SU-DHL-6 (cell line): ENCODE measurements around the gene HNRNPM.

Experiments used
- H2AFZ ChIP-seq: fragments of 200-600 bp; sonication (generic); 2 replicates; pipeline ENCODE4 v1.6.1; 2014; ENCODE audit warnings: low read depth, mild to moderate bottlenecking, moderate library complexity, mixed read lengths, antibody characterized with exemption, low read length; ENCODE audit not compliant: severe bottlenecking
- H3F3A ChIP-seq: fragments of 200-600 bp; shearing (Covaris generic); 2 replicates; pipeline ENCODE4 v1.6.0; 2016; ENCODE audit warnings: antibody characterized with exemption, mild to moderate bottlenecking; ENCODE audit not compliant: insufficient read depth
- H3K27ac ChIP-seq: fragments of 200-600 bp; sonication (generic); 2 replicates; pipeline ENCODE4 v1.5.1; 2016; ENCODE audit warnings: low read depth, mild to moderate bottlenecking, low read length, moderate library complexity, mixed read lengths
- H3K27me3 ChIP-seq: fragments of 200-600 bp; sonication (generic), shearing (Covaris generic); 2 replicates; pipeline ENCODE4 v1.6.0; 2014; ENCODE audit warnings: mild to moderate bottlenecking, low read length
- H3K36me3 ChIP-seq: fragments of 200-600 bp; sonication (generic); 2 replicates; pipeline ENCODE4 v1.6.1; 2014; ENCODE audit warnings: mild to moderate bottlenecking, low read length, mixed read lengths
- H3K4me2 ChIP-seq: fragments of 300-600, 200-600 bp; shearing (Covaris generic), sonication (generic); 2 replicates; pipeline ENCODE4 v1.6.0; 2014; ENCODE audit warnings: low read length, low read depth, mild to moderate bottlenecking; ENCODE audit not compliant: poor library complexity, severe bottlenecking
- H3K4me3 ChIP-seq: fragments of 200-600 bp; sonication (generic); 2 replicates; pipeline ENCODE4 v1.5.1; 2014; ENCODE audit warnings: antibody characterized with exemption, low read length, mild to moderate bottlenecking, mixed read lengths; ENCODE audit not compliant: insufficient read depth, poor library complexity, severe bottlenecking
- H3K79me2 ChIP-seq: fragments of 200-600 bp; sonication (generic); 2 replicates; pipeline ENCODE4 v1.6.1; 2014; ENCODE audit warnings: mild to moderate bottlenecking, low read length, moderate library complexity; ENCODE audit not compliant: insufficient read depth
- H3K9ac ChIP-seq: fragments of 200-600 bp; sonication (generic); 2 replicates; pipeline ENCODE4 v1.7.0; 2014; ENCODE audit warnings: mild to moderate bottlenecking, low read length
- H3K9me2 ChIP-seq: fragments of 200-600 bp; sonication (generic); replicated peaks from 2 replicates; pipeline ENCODE4 v1.6.1; 2014; ENCODE audit warnings: low read length; ENCODE audit not compliant: insufficient read depth
- H3K9me3 ChIP-seq: fragments of 200-600 bp; sonication (generic); 2 replicates; pipeline ENCODE4 v1.6.1; 2014; ENCODE audit warnings: low read length, mixed read lengths; ENCODE audit not compliant: insufficient read depth
- H4K20me1 ChIP-seq: fragments of 200-600 bp; sonication (generic); 2 replicates; pipeline ENCODE4 v1.6.1; 2014; ENCODE audit warnings: low read depth, mild to moderate bottlenecking, antibody characterized with exemption, low read length, moderate library complexity, mixed read lengths
- EZH2phosphoT487 ChIP-seq: fragments of 200-600 bp; sonication (generic), shearing (Covaris generic); conservative IDR thresholded peaks from 2 replicates; pipeline ENCODE4 v1.6.1; 2018; ENCODE audit warnings: mild to moderate bottlenecking, antibody characterized with exemption, low read length, moderate library complexity, mixed read lengths
- TF ChIP-seq, protein P1 (sequence below): fragments of 200-600 bp; sonication (generic); IDR thresholded peaks from one replicate; pipeline ENCODE4 v1.5.1; 2017; ENCODE audit warnings: antibody characterized with exemption, mild to moderate bottlenecking, low read length, moderate library complexity; ENCODE audit not compliant: insufficient read depth, poor library complexity, severe bottlenecking

HNRNPM gene

DNA sequence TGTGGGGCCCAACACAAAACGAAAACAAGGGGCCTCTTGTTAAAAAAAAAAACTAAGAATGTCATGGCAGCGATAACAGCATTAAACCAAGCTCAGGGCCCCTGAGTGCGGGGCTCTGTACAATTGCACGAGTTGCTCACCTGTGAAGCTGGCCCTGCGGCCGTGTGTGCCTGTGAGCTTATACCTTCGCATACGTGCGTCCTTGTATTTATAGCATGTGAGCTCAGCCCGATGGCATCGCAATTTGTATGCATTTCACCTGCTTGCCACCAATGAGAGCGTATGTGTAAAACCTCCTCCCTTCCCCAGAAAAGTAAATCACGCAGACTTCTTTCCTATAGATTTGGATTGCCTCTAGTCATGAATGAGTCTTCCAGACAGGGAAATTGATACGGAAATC is 17.1 kb downstream of the HNRNPM start:
- H3K9ac ChIP-seq = no peak overlapping the region
- no peaks in the 10 kb centered on the region for H3K9me3 ChIP-seq
- peaks cover 86% of the 10 kb centered on the region for H3K79me2 ChIP-seq
- peaks cover 59% of the 10 kb centered on the region for H4K20me1 ChIP-seq
- H3K4me3 ChIP-seq = no peak overlapping the region
- peaks cover 40% of the 10 kb centered on the region for H3K36me3 ChIP-seq
- H3F3A ChIP-seq = 0 out of 2 replicates have a peak, but pooled peaks cover 5% of the 10 kb centered on the region
- TF ChIP-seq, protein P1, sequence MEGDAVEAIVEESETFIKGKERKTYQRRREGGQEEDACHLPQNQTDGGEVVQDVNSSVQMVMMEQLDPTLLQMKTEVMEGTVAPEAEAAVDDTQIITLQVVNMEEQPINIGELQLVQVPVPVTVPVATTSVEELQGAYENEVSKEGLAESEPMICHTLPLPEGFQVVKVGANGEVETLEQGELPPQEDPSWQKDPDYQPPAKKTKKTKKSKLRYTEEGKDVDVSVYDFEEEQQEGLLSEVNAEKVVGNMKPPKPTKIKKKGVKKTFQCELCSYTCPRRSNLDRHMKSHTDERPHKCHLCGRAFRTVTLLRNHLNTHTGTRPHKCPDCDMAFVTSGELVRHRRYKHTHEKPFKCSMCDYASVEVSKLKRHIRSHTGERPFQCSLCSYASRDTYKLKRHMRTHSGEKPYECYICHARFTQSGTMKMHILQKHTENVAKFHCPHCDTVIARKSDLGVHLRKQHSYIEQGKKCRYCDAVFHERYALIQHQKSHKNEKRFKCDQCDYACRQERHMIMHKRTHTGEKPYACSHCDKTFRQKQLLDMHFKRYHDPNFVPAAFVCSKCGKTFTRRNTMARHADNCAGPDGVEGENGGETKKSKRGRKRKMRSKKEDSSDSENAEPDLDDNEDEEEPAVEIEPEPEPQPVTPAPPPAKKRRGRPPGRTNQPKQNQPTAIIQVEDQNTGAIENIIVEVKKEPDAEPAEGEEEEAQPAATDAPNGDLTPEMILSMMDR = no peak
- no peak for TF ChIP-seq EZH2phosphoT487
- H3K9me2 ChIP-seq = no peaks in the 10 kb centered on the region
- no peak overlapping the region for H3K27ac ChIP-seq
- no peak overlapping the region for H3K4me2 ChIP-seq
- H2AFZ ChIP-seq = no peak overlapping the region
- H3K27me3 ChIP-seq = no peaks in the 10 kb centered on the region

DNA sequence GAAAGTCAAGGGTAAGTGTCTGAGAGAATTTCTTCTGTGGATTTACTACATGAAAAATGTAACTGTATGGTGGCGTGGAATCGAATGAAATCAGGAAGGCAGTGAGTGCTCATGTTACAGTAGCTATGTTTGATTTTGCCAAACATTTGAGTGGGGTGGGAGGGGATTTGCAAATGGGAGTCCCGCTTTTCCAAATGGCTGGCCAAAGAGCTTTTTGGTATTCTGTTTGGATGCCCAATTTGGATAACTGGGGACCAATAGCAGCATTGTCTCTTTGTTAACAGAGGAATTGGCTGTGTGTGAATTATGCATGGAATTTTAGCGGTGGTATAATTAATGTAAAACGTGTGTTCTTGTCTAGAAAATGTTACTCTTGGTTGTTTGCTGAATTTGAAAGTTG is 17.8 kb downstream of the HNRNPM start:
- Histone ChIP-seq H3F3A (0 out of 2 replicates have a peak, but pooled peaks cover 5% of the 10 kb centered on the region), H3K4me3 (no peak overlapping the region), H3K79me2 (peaks cover 79% of the 10 kb centered on the region), H3K27ac (no peak overlapping the region), H3K4me2 (no peak overlapping the region), H3K36me3 (peaks cover 38% of the 10 kb centered on the region), H3K9me3 (no peaks in the 10 kb centered on the region), H2AFZ (no peak overlapping the region), H3K27me3 (no peaks in the 10 kb centered on the region), H3K9me2 (no peaks in the 10 kb centered on the region), H4K20me1 (peaks cover 52% of the 10 kb centered on the region), H3K9ac (no peak overlapping the region)
- no peak for TF ChIP-seq EZH2phosphoT487
- TF ChIP-seq, protein P1 = no peak

- H4K20me1 ChIP-seq = peaks cover 44% of the 10 kb centered on the region
- H3K36me3 ChIP-seq = peaks cover 33% of the 10 kb centered on the region
- H3K4me2 ChIP-seq = no peak overlapping the region
These were observed 18.6 kb downstream of the HNRNPM start for GRCh38 chr19:8463365-8463764.

More at GRCh38 chr19:8463365-8463764, 18.6 kb downstream of the HNRNPM start:
- TF ChIP-seq, protein P1 = no peak
- TF ChIP-seq EZH2phosphoT487 = no peak
- Histone ChIP-seq H3K9me2 (no peaks in the 10 kb centered on the region), H2AFZ (no peak overlapping the region), H3K79me2 (peaks cover 75% of the 10 kb centered on the region), H3K27me3 (no peaks in the 10 kb centered on the region), H3K9ac (no peak overlapping the region), H3K27ac (no peak overlapping the region), H3F3A (0 out of 2 replicates have a peak, but pooled peaks cover 5% of the 10 kb centered on the region), H3K9me3 (no peaks in the 10 kb centered on the region), H3K4me3 (no peak overlapping the region)
